ENCODE results near the gene SBNO2. TPM values are rescaled to one million over a fixed set of nuclear protein-coding genes. Genes with fewer than 3 reads are reported as not detected.

SBNO2 gene
- total RNA-seq, 2 experiments from 2014 or later: 26.6 to 43.3 TPM

GRCh38 chr19:1122021-1122971 is 51.8 kb downstream of the SBNO2 start:
- Histone ChIP-seq H4K20me1 (ENCODE audit: insufficient read depth, low read length) (no peaks in the 10 kb centered on the region; the same call in 1 of the 2 replicates), H3K4me2 (ENCODE audit: low read length) (no peak overlapping the region), H2AFZ (ENCODE audit: low read length) (no peak overlapping the region), H3K4me1 (ENCODE audit: insufficient read depth, low read length, poor library complexity, severe bottlenecking) (no peaks in the 10 kb centered on the region), H3K4me3 (ENCODE audit: low read depth, low read length, poor library complexity, severe bottlenecking) (no peak overlapping the region), H3K36me3 (ENCODE audit: insufficient read depth, low read length) (peaks cover 55% of the 10 kb centered on the region), H3K9me2 (ENCODE audit: insufficient read depth, low read length) (no peaks in the 10 kb centered on the region), H3K79me2 (ENCODE audit: insufficient read depth, low read depth, low read length) (no peaks in the 10 kb centered on the region), H3K9me3 (ENCODE audit: low read length) (no peaks in the 10 kb centered on the region), H3K27ac (ENCODE audit: low read depth, low read length, poor library complexity, severe bottlenecking) (no peak overlapping the region)
- intact Hi-C loops (cut with micrococcal nuclease; ENCODE audit: unreplicated experiment): no loop called here
- BruUV-seq (replicated peaks): no TSS peak
- DNase-seq (ENCODE audit: low spot score): no peak
- TF ChIP-seq, protein P1, sequence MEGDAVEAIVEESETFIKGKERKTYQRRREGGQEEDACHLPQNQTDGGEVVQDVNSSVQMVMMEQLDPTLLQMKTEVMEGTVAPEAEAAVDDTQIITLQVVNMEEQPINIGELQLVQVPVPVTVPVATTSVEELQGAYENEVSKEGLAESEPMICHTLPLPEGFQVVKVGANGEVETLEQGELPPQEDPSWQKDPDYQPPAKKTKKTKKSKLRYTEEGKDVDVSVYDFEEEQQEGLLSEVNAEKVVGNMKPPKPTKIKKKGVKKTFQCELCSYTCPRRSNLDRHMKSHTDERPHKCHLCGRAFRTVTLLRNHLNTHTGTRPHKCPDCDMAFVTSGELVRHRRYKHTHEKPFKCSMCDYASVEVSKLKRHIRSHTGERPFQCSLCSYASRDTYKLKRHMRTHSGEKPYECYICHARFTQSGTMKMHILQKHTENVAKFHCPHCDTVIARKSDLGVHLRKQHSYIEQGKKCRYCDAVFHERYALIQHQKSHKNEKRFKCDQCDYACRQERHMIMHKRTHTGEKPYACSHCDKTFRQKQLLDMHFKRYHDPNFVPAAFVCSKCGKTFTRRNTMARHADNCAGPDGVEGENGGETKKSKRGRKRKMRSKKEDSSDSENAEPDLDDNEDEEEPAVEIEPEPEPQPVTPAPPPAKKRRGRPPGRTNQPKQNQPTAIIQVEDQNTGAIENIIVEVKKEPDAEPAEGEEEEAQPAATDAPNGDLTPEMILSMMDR (conservative IDR thresholded peaks at IDR 0.05; ENCODE audit: low read length): no peak
- TF ChIP-seq EZH2phosphoT487 (IDR thresholded peaks at IDR 0.05; ENCODE audit: borderline replicate concordance, low read depth, low read length): no peak
- POLR2A ChIA-PET: no interaction called here
- CTCF ChIA-PET (ENCODE audit: unreplicated experiment): interaction anchor here (0.6 kb wide), 1 partner anchor 14 kb away, joined by 6 read pairs; no protein-coding TSS in a partner anchor

DNA sequence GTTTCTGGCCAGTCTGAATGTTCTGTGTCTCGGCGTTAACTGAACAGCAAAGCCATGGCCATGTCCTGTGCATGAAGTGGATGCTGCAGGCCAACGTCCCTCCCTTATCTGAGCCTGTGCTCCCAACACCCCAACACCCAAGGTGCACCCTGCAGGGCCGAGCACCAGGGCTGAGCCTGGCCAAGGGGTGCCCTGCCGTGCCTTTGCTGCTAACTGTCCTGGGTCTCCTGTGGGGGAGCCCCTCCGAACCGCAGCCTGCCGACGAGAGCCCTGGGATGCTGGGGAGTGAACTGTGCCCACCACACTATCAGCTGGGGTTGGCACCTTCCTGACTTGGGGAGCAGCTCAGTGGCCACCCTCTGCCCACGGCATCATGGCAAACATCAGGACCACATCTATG is 52.7 kb downstream of the SBNO2 start:
- intact Hi-C loops (cut with micrococcal nuclease; ENCODE audit: unreplicated experiment): no loop called here
- no peaks in the 10 kb centered on the region for H3K9me3 ChIP-seq (ENCODE audit: low read length)
- H3K4me2 ChIP-seq (ENCODE audit: low read length): no peak overlapping the region
- H3K27ac ChIP-seq (ENCODE audit: low read depth, low read length, poor library complexity, severe bottlenecking): no peak overlapping the region
- no TSS peak for BruUV-seq (replicated peaks)
- H2AFZ ChIP-seq (ENCODE audit: low read length): no peak overlapping the region
- no peaks in the 10 kb centered on the region; the same call in 1 of the 2 replicates for H4K20me1 ChIP-seq (ENCODE audit: insufficient read depth, low read length)
- DNase-seq (ENCODE audit: low spot score): no peak
- TF ChIP-seq EZH2phosphoT487 (IDR thresholded peaks at IDR 0.05; ENCODE audit: borderline replicate concordance, low read depth, low read length): no peak
- TF ChIP-seq, protein P1 (conservative IDR thresholded peaks at IDR 0.05; ENCODE audit: low read length): no peak
- H3K9me2 ChIP-seq (ENCODE audit: insufficient read depth, low read length): no peaks in the 10 kb centered on the region
- no peaks in the 10 kb centered on the region for H3K79me2 ChIP-seq (ENCODE audit: insufficient read depth, low read depth, low read length)
- POLR2A ChIA-PET: no interaction called here
- CTCF ChIA-PET (ENCODE audit: unreplicated experiment): no interaction called here
- H3K4me1 ChIP-seq (ENCODE audit: insufficient read depth, low read length, poor library complexity, severe bottlenecking): no peaks in the 10 kb centered on the region
- H3K36me3 ChIP-seq (ENCODE audit: insufficient read depth, low read length): peaks cover 55% of the 10 kb centered on the region
- no peak overlapping the region for H3K4me3 ChIP-seq (ENCODE audit: low read depth, low read length, poor library complexity, severe bottlenecking)
